Hypothalamus (tissue), 51 donors: ENCODE data around the gene SDF2L1.

Source experiments
- DNase-seq, 51 donors: peaks; one replicate each; lab custom pipeline; 2025; lab: John Stamatoyannopoulos, UW

Gene SDF2L1

GRCh38 chr22:21621025-21621424 lies 21.1 kb upstream of the SDF2L1 start:
- no peak for DNase-seq

DNA sequence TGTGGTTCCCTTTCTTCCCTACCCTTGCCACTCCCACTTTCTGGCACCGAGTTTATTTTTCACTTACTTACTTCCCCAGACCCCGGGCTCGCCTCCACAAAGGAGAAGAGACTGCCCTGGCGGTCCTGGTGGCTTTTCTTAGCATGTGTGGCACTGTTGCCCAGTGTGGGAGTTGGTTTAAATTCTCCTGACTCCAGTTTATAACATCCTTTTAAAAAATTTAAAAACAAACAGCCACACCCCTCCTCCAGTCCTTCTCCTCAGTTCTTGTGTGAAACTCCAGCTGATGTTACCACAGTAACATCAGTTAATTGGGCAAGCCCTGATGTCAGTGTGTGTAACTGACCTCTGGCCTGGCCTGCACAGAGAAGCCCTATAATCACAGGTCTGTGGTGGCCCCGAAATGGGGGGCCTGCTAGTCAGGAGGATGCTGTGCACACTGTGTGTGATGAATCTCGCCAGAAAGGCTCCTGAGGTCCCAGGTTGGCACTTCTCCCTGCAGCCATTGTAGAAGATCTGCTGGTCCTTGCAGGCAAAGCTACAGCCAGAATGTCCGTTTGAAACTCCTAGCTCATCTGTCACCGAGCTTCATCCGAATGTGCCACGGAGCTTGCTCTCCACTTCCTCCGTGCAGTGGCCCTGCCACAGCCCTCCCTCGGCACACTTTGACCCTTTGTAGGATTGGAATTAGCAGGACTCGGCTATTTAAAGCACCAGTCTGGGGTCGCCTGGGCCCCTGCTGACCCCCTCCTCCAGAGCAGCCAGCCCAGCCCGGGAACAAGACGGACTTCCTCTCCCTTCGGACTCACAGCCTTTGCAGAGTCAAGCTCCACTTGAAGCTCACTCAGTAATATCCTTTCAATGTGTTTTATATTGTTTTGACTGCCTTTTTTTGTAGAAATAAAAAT lies 19.8 kb upstream of the SDF2L1 start:
- DNase-seq: peak in 6 of 51 donors; percentile 4 to 21 (median 8)

DNA sequence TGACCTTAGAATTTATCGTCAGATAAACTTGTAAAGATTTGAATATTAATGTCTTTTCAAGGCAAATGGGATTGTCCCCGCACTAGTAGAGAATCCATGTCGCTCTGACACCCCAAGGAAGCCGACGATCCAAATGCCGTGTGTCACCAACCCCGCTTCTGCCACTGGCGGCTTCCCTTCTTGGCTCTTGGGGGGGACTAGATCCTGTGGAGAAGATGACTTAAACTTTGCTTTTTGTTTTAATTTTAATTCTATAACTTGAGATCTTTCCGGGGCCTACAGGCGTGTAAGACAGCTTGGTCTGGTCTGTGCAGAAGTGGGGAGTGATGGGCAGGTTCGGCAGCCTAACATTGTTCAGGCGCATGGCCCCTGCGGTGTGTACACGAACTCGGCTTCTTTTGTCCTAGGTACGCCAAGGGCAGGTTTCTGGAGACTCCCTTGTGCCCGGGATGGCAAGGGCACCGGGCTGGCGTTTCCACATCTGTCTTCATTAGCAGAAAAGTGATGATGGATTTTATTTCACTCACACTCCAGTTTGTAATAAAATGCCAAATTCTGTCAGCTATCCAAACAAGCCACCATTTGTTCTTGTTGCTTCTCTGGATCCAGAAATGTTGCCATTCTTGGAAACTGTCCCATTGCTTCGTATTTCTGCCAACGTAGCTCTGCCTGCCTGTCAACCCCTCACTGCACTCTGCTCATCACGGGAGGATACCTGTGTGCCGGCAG lies 19.0 kb upstream of the SDF2L1 start:
- DNase-seq: peak in 6 of 51 donors; percentile 25 to 61 (median 52)

DNA sequence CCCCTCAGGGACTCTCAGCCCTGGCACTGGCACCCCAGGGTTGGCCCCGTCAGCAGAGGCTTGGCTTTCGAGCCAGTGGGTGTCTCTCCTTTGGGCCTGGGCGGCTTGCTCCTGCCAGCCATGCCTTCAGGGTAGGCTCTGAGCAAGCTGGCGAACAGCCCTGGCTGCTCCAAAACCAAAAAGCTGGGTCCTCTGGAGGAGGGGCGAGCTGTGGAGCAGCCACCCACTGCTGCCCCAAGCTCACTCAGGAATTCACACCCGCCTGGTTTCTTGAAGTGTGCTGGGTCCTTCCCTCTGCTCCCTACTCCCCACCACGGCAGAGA lies 18.5 kb upstream of the SDF2L1 start:
- peak in 22 of 51 donors; percentile 5 to 63 (median 28) for DNase-seq

- peak in 10 of 51 donors; percentile 12 to 40 (median 21) for DNase-seq
Measured at GRCh38 chr22:21624120-21624879, 17.8 kb upstream of the SDF2L1 start.

DNA sequence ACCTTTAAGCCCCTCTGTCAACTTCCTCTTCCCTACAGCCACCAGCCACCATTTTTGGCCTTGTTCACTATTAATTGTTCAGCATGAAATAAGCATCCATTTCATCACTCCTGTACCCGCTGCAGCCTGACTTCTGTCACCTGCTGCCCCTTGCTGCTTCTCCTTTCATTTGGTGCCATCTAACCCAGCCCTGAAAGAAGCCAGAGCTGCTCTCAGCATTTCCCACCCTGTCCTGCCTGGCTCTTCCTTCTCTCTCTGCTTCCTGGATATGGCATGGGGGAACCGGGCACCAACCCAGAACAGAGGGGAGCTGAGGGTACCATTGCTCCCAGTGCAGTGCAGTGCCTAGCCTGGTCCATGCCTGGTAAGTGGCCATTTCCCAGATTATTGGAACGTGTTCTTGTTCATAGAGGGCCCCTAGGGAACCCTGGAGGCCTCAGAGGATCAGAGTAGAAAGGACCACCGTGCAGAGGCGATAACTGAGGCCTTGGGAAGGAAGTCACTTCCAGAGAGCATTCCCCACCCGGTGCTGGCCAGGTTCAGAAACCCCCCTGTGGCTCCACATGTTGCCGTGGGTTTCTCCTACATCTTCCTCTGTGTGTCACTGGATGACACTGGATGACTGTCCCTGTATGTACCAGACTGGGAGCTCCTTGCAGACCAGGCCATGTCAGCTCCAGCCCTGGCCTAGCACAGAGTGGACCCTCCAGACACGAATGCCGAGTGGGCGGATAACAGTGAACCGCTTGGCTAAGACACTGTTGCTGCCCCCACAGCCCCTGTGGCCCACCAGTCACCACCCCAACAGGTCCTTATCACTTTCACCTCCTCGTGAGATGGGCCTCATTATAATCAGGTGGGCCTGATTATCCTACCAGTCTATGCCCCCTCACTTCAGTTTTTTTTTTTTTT lies 17.0 kb upstream of the SDF2L1 start:
- no peak for DNase-seq

GRCh38 chr22:21626073-21626734 lies 15.9 kb upstream of the SDF2L1 start:
- no peak for DNase-seq

DNA sequence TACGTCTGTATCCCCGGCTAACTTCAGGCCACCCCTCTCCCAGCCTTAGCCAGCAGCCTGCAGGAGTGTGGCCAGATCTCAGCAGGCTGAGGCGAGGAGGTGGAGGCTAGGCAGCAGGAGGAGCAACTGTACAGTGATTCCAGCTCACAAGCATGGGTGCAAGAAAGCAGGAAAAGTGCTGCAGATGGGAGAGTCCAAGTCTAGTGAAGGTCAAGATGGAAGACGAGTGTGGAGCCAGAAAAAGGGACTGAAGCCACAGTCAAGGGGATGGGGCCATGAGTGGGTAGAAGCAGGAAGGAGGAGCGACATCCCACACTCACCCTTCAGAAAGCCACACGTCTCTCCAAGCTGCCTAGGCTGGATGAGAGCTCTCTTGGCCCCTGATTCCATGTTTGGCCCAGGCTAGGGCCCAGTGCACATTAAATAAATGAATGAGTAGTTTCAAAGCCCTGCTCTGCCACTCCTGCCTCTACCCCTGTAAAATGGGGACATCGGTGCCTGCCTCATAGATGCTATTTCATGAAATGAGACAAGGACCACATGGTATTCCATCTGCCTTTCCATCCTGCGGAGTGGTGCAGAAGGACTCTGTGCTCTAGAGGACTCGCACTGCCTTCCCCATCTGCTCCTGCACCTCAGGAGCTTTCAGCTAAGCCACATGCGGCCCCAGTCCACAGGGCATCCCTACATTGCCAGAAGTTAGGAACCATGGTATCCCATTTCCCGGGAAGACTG lies 15.2 kb upstream of the SDF2L1 start:
- DNase-seq: no peak

- DNase-seq: no peak
Measured at GRCh38 chr22:21628386-21629254, 13.5 kb upstream of the SDF2L1 start.

DNA sequence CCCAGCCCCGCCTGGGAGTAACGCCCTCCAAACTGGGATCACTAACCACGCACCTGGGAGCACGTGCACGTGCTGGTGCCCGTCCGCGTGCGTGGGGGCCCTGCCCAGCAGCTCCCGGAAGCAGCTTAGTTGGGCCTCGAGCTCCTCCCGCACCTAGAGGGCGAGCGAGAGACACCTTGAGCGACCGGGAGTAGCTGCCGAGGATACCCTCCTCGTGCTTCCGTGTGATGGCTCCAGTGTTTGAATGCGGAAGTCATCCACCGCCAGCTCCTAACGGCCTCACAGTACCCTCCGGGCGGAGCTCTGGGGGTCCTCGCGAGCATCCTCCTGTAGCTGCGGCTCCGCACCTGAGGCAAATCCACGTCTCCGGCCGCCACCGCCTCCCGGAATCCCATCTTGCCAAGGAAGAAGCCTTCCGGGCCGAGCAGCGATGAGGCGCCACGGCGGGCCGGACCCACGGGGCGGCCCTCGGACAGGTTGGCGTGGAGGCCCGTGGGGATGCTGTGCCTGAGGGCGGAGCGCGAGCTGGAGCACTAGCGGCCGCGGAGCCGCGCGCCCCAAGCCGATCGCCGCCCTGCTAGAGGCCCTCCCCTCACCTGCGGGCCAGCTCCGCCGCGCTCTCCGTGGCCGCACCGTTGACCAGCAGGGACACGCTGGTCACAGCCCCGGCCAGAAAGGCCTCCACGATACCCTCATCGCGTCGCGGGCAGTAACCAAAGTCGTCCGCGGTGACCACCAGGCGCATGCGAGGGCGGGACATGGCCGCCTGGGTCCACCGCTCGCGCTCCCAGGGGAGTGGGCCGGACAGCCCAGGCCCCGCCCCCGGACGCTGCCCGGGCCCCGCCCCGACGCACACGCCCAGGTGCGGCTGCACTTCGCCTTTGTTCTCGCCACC lies 12.6 kb upstream of the SDF2L1 start, which contains the start of gene YDJC:
TSS of gene YDJC (minus strand) at position 768 of the 895 bp plus-strand sequence. CDS start at position 760, 8 bp downstream.
- DNase-seq: peak in 50 of 51 donors; percentile 39 to 92 (median 79)

GRCh38 chr22:21631025-21631424 lies 11.1 kb upstream of the SDF2L1 start:
- DNase-seq: no peak

DNA sequence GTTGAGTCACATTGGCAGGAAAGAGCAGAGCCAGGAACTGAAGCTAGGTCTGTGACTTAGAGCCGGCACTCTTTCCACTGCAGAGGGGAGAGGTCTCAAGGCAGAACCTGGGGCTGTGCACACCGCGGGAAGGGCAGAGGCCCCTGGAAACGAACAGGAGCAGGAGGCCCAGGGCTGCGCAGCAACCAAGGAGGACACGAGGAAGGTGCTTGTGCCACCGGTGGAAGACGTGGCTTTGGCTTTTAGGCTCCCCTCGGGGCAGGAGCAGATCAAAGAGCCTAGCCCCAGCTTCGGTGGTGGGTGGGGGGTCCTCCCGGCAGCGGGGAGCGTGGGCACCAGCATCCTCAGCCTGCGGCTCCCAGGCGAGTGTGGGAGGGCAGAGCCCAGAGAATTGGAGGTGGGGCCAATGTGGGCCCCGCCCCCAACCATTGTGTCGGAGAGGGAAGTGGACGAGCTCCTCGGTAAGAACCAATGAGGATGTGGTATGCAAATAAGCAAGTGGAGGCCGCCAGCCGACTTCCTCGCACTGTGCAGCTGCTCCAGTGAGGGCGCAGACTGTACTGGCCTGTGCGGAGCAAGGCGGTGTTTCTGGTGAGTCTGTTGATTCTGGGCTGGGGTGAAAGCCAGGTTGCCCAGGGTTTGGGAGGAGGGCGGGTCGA lies 9.7 kb upstream of the SDF2L1 start, which contains the start of gene CCDC116:
TSS of gene CCDC116 (plus strand) at position 524 of the 659 bp plus-strand sequence. CDS start 422 bp downstream, outside the sequence.
- no peak for DNase-seq

DNA sequence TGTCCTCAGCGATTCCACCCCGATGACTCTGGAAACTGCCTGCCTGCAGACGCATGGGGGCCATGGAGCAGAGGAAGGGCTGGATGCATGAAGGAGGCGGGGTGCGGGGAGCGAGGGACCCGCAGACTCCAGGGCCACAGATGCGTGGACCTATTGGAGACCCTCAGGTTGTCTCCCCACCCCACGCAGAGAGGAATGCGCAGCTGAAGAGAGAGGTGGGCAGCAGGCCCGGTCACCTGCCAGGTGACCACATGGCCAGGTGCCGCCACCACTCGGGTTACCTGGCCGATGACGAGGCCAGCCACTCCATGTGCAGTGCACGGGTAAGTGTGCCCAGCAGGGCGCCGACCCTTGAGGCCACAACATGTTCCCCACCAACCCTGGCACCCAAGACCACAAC lies 9.2 kb upstream of the SDF2L1 start:
- DNase-seq: no peak

GRCh38 chr22:21633481-21633880 lies 8.6 kb upstream of the SDF2L1 start:
- no peak for DNase-seq

DNA sequence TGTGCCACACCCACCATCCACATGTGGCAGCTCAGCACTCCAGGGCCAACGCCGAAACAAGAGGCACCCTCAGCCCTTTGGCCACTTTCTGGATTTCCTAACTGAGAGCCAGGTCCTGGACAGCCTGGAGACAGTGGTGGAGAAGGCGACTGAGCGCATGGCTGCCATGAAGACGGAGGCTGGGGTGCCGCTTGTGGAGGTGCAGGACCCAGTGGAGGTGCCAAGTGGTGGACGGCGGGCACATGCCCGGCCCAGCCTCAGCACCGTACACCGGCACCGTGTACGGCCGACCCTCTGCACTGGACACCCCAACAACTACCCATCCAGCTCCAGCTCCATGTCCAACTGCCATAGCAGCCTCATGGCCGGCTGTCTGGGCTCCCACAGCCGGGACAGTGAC lies 8.0 kb upstream of the SDF2L1 start:
- DNase-seq: no peak

DNA sequence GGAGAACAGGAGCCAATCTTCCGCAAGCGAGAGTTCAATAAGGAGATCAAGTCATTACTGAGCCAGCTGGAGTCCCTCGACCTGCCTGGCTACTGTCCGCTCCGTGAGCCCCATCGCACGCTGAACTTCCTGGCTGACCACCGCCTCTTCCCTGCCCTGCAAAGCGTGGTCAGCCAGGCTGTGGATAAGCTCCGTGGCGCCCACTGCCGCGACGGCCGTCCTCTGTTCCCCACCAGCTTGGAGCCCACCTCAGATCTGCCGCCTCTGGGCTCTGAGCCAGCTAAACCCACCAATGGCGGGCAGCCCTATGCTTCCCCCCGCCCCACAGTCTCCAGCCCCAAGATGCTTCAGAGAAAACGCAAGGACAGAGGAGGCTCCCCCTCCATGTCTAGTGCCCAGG lies 7.3 kb upstream of the SDF2L1 start:
- no peak for DNase-seq
